ENCODE measurements around the gene USP6NL.

Gene USP6NL

GRCh38 chr10:11611248-11612020 lies at the start of gene USP6NL:
Gene USP6NL (minus strand): TSS chr10:11611650. CDS start chr10:11597634, 14,016 bp downstream.
- peak within 1 kb of the TSS; percentile 97 for H3K4me3 ChIP-seq (ENCODE audit: low read length)
- TF ChIP-seq ZNF274 (IDR thresholded peaks at IDR 0.05; ENCODE audit: low read depth, low read length) = no peak

- no peak overlapping the region for H3K4me3 ChIP-seq (ENCODE audit: low read length)
- TF ChIP-seq ZNF274 (IDR thresholded peaks at IDR 0.05; ENCODE audit: low read depth, low read length) = no peak
These were observed 47.4 kb upstream of the USP6NL start for GRCh38 chr10:11658801-11659368.

GRCh38 chr10:11655836-11656235 lies 44.4 kb upstream of the USP6NL start:
- no peak overlapping the region for H3K4me3 ChIP-seq (ENCODE audit: low read length)
- no peak for TF ChIP-seq ZNF274 (IDR thresholded peaks at IDR 0.05; ENCODE audit: low read depth, low read length)

GRCh38 chr10:11654659-11655058 lies 43.2 kb upstream of the USP6NL start:
- no peak for TF ChIP-seq ZNF274 (IDR thresholded peaks at IDR 0.05; ENCODE audit: low read depth, low read length)
- H3K4me3 ChIP-seq (ENCODE audit: low read length) = no peak overlapping the region

GRCh38 chr10:11653758-11654471 lies 42.5 kb upstream of the USP6NL start:
- TF ChIP-seq ZNF274 (IDR thresholded peaks at IDR 0.05; ENCODE audit: low read depth, low read length) = no peak
- H3K4me3 ChIP-seq (ENCODE audit: low read length) = no peak overlapping the region

GRCh38 chr10:11647676-11648075 lies 36.2 kb upstream of the USP6NL start:
- no peak for TF ChIP-seq ZNF274 (IDR thresholded peaks at IDR 0.05; ENCODE audit: low read depth, low read length)
- H3K4me3 ChIP-seq (ENCODE audit: low read length) = no peak overlapping the region

GRCh38 chr10:11646450-11646849 lies 35.0 kb upstream of the USP6NL start:
- no peak for TF ChIP-seq ZNF274 (IDR thresholded peaks at IDR 0.05; ENCODE audit: low read depth, low read length)
- no peak overlapping the region for H3K4me3 ChIP-seq (ENCODE audit: low read length)

- H3K4me3 ChIP-seq (ENCODE audit: low read length) = no peak overlapping the region
- TF ChIP-seq ZNF274 (IDR thresholded peaks at IDR 0.05; ENCODE audit: low read depth, low read length) = no peak
These were observed 31.6 kb upstream of the USP6NL start for GRCh38 chr10:11643039-11643438.

- no peak for TF ChIP-seq ZNF274 (IDR thresholded peaks at IDR 0.05; ENCODE audit: low read depth, low read length)
- no peak overlapping the region for H3K4me3 ChIP-seq (ENCODE audit: low read length)
These were observed 31.1 kb upstream of the USP6NL start for GRCh38 chr10:11642566-11642965.

GRCh38 chr10:11639849-11640764 lies 28.7 kb upstream of the USP6NL start:
- no peak overlapping the region for H3K4me3 ChIP-seq (ENCODE audit: low read length)
- TF ChIP-seq ZNF274 (IDR thresholded peaks at IDR 0.05; ENCODE audit: low read depth, low read length) = no peak

- TF ChIP-seq ZNF274 (IDR thresholded peaks at IDR 0.05; ENCODE audit: low read depth, low read length) = no peak
- no peak overlapping the region for H3K4me3 ChIP-seq (ENCODE audit: low read length)
These were observed 27.9 kb upstream of the USP6NL start for GRCh38 chr10:11639362-11639761.

GRCh38 chr10:11638055-11638698 lies 26.7 kb upstream of the USP6NL start:
- H3K4me3 ChIP-seq (ENCODE audit: low read length) = no peak overlapping the region
- no peak for TF ChIP-seq ZNF274 (IDR thresholded peaks at IDR 0.05; ENCODE audit: low read depth, low read length)

GRCh38 chr10:11636697-11637303 lies 25.4 kb upstream of the USP6NL start:
- no peak overlapping the region for H3K4me3 ChIP-seq (ENCODE audit: low read length)
- TF ChIP-seq ZNF274 (IDR thresholded peaks at IDR 0.05; ENCODE audit: low read depth, low read length) = no peak
